ENCODE results near the gene YBEY. TPM values are rescaled to one million over a fixed set of nuclear protein-coding genes. Genes with fewer than 3 reads are reported as not detected.

YBEY gene
- total RNA-seq, 1 experiment from 2014 or later: 38.2 TPM

DNA sequence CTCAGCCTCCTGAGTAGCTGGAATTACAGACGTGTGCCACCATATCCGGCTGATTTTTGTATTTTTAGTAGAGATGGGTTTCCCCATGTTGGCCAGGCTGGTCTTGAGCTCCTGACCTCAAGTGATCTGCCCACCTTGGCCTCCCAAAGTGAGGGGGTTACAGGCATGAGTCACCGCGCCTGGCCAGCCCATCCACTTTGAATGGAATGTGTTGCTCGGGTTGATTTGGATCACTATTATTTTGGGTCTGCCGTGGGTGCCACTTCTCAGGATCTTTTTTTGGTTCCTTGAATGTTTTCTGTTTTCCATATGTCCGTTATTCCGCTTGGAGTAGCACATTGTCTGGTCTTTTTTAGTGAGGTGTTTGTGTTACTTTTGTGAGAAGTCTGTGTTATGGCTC is 54.9 kb downstream of the YBEY start:
- intact Hi-C loops (cut with micrococcal nuclease): no loop called here
- no TSS peak for BruUV-seq (replicated peaks)
- CTCF ChIA-PET: no interaction called here

DNA sequence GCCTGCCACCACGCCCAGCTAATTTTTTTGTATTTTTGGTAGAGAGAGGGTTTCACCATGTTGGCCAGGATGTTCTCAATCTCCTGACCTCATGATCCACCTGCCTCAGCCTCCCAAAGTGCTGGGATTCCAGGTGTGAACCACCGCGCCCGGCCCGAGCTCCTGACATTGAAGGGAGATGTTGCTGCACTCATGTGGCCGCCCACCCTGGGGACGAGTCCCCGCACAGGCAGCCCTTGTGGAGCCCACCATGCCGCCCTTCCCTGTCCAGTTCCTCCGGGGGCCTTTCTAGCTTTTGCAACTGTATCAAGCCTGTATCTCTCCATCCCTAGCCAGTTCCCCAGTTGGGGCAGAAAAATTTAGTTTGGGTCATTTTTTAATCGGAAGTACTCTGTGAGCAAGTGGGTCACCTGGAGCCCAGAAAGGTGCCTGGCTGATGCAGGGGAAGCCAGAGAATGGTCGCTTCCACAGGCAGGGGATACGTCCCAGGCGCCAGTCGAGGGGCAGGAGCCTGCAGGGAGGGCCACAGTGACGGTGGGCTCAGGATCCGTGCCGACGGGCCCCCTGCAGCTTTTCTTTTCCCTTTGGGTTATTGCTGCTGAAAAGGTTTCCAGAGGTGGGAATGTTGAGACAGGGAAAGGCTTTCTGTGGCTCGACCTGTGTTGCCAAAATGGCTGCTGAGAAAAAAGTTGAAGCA is 58.2 kb downstream of the YBEY start:
- ATAC-seq: no peak
- Histone ChIP-seq H3K4me2 (ENCODE audit: low read length) (no peak overlapping the region), H3K4me3 (ENCODE audit: low read length) (no peak overlapping the region), H3K79me2 (ENCODE audit: low read length) (peaks cover 58% of the 10 kb centered on the region), H3K27ac (ENCODE audit: low read length) (no peak overlapping the region), H3K36me3 (ENCODE audit: low read depth, low read length) (peaks cover 37% of the 10 kb centered on the region), H3F3A (ENCODE audit: low read length, unreplicated experiment) (no peaks in the 10 kb centered on the region), H3K4me1 (ENCODE audit: insufficient read depth, low read length) (no peaks in the 10 kb centered on the region), H3K9ac (ENCODE audit: low read length) (no peak overlapping the region), H3K9me3 (ENCODE audit: low read length) (no peaks in the 10 kb centered on the region), H3K27me3 (ENCODE audit: low read length) (no peaks in the 10 kb centered on the region), H4K20me1 (ENCODE audit: low read length) (no peaks in the 10 kb centered on the region), H3K9me2 (replicated peaks; ENCODE audit: low read length) (no peaks in the 10 kb centered on the region), H2AFZ (ENCODE audit: low read length) (no peak overlapping the region)
- TF ChIP-seq EZH2phosphoT487 (IDR thresholded peaks at IDR 0.05; ENCODE audit: borderline replicate concordance, low read length): no peak
- DNase-seq: no peak
- POLR2A ChIA-PET (ENCODE audit: unreplicated experiment): no interaction called here
- intact Hi-C loops (cut with micrococcal nuclease): no loop called here
- CTCF ChIA-PET: no interaction called here
- BruUV-seq (replicated peaks): no TSS peak

More for the DNA sequence above, 54.9 kb downstream of the YBEY start:
- Histone ChIP-seq H3K27me3 (ENCODE audit: low read length) (no peaks in the 10 kb centered on the region), H3F3A (ENCODE audit: low read length, unreplicated experiment) (no peaks in the 10 kb centered on the region), H3K9me2 (replicated peaks; ENCODE audit: low read length) (no peaks in the 10 kb centered on the region), H3K4me1 (ENCODE audit: insufficient read depth, low read length) (no peaks in the 10 kb centered on the region), H2AFZ (ENCODE audit: low read length) (no peak overlapping the region), H3K9me3 (ENCODE audit: low read length) (no peaks in the 10 kb centered on the region), H3K36me3 (ENCODE audit: low read depth, low read length) (peaks cover 44% of the 10 kb centered on the region), H3K4me3 (ENCODE audit: low read length) (no peak overlapping the region), H3K4me2 (ENCODE audit: low read length) (no peak overlapping the region), H3K27ac (ENCODE audit: low read length) (no peak overlapping the region), H3K79me2 (ENCODE audit: low read length) (peaks cover 67% of the 10 kb centered on the region), H4K20me1 (ENCODE audit: low read length) (no peaks in the 10 kb centered on the region), H3K9ac (ENCODE audit: low read length) (no peak overlapping the region)
- TF ChIP-seq EZH2 (IDR thresholded peaks at IDR 0.05; ENCODE audit: low read length, unreplicated experiment): no peak
- TF ChIP-seq EZH2phosphoT487 (IDR thresholded peaks at IDR 0.05; ENCODE audit: borderline replicate concordance, low read length): no peak
- TF ChIP-seq, protein P1, sequence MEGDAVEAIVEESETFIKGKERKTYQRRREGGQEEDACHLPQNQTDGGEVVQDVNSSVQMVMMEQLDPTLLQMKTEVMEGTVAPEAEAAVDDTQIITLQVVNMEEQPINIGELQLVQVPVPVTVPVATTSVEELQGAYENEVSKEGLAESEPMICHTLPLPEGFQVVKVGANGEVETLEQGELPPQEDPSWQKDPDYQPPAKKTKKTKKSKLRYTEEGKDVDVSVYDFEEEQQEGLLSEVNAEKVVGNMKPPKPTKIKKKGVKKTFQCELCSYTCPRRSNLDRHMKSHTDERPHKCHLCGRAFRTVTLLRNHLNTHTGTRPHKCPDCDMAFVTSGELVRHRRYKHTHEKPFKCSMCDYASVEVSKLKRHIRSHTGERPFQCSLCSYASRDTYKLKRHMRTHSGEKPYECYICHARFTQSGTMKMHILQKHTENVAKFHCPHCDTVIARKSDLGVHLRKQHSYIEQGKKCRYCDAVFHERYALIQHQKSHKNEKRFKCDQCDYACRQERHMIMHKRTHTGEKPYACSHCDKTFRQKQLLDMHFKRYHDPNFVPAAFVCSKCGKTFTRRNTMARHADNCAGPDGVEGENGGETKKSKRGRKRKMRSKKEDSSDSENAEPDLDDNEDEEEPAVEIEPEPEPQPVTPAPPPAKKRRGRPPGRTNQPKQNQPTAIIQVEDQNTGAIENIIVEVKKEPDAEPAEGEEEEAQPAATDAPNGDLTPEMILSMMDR (conservative IDR thresholded peaks at IDR 0.05; ENCODE audit: low read depth, low read length): no peak
- DNase-seq: no peak
- ATAC-seq: no peak
- POLR2A ChIA-PET (ENCODE audit: unreplicated experiment): no interaction called here

DNA sequence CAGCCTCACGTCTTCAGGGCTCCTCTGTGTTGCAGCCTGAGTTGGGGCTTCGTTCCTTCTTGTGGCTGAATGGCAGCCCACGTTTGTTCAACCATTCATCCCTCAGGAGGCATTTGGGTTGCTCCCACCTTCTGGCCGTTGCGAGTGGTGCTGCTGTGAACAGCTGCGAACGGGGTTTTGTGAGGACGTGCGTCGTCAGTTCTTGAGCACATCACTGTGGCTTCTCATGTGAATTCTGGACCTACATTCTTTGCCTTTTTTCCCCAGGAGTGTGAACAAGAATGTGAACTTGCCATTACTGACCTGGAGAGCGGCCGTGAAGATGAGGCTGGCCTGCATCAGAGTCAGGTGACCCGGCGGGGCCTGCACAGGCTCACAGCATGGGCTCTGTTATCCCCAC is 59.7 kb downstream of the YBEY start:
- no peak for TF ChIP-seq EZH2 (IDR thresholded peaks at IDR 0.05; ENCODE audit: low read length, unreplicated experiment)
- TF ChIP-seq, protein P1 (conservative IDR thresholded peaks at IDR 0.05; ENCODE audit: low read depth, low read length): no peak
- no peak for TF ChIP-seq EZH2phosphoT487 (IDR thresholded peaks at IDR 0.05; ENCODE audit: borderline replicate concordance, low read length)
- H3K79me2 ChIP-seq (ENCODE audit: low read length): peaks cover 45% of the 10 kb centered on the region
- H3K9me2 ChIP-seq (replicated peaks; ENCODE audit: low read length): no peaks in the 10 kb centered on the region
- no peak overlapping the region for H2AFZ ChIP-seq (ENCODE audit: low read length)
- H3K9ac ChIP-seq (ENCODE audit: low read length): no peak overlapping the region
- BruUV-seq (replicated peaks): no TSS peak
- no peaks in the 10 kb centered on the region for H4K20me1 ChIP-seq (ENCODE audit: low read length)
- CTCF ChIA-PET: no interaction called here
- peaks cover 38% of the 10 kb centered on the region for H3K36me3 ChIP-seq (ENCODE audit: low read depth, low read length)
- ATAC-seq (no peak), DNase-seq (no peak)
- POLR2A ChIA-PET (ENCODE audit: unreplicated experiment): no interaction called here
- H3K27me3 ChIP-seq (ENCODE audit: low read length): no peaks in the 10 kb centered on the region
- H3K27ac ChIP-seq (ENCODE audit: low read length): no peak overlapping the region
- H3K4me2 ChIP-seq (ENCODE audit: low read length): no peak overlapping the region
- H3K4me1 ChIP-seq (ENCODE audit: insufficient read depth, low read length): no peaks in the 10 kb centered on the region
- no peaks in the 10 kb centered on the region for H3F3A ChIP-seq (ENCODE audit: low read length, unreplicated experiment)
- H3K4me3 ChIP-seq (ENCODE audit: low read length): no peak overlapping the region
- H3K9me3 ChIP-seq (ENCODE audit: low read length): no peaks in the 10 kb centered on the region
- intact Hi-C loops (cut with micrococcal nuclease): no loop called here

All from PC-3 (cell line).